RWPE2 (cell line): ENCODE results near the gene FAM120B.

Source experiments
- ATAC-seq: fragments of 200-7000 bp; cut with Tn5 transposase; 3 replicates; pipeline ENCODE4 v1.9.1; 2021; ENCODE audit warnings: low read depth
- DNase-seq: peaks from one replicate; pipeline ENCODE4 v3.0.0-alpha.2; 2020; ENCODE audit warnings: low spot score
- H3K27ac ChIP-seq: fragments of 450-650 bp; 2 replicates; pipeline ENCODE4 v1.5.1; 2017; ENCODE audit warnings: mild to moderate bottlenecking; ENCODE audit not compliant: poor library complexity, severe bottlenecking
- H3K27me3 ChIP-seq: fragments of 250-450 bp; sonication (Bioruptor Pico); 2 replicates; pipeline ENCODE4 v1.5.1; 2021; ENCODE audit warnings: mild to moderate bottlenecking, moderate library complexity; ENCODE audit not compliant: insufficient read depth, poor library complexity, severe bottlenecking
- H3K36me3 ChIP-seq: fragments of 250-450 bp; sonication (Bioruptor Pico); 2 replicates; pipeline ENCODE4 v1.5.1; 2020; ENCODE audit warnings: low read depth, mild to moderate bottlenecking, moderate library complexity
- H3K4me1 ChIP-seq: fragments of 250-450 bp; sonication (Bioruptor Pico); 2 replicates; pipeline ENCODE4 v1.5.1; 2021; ENCODE audit warnings: mild to moderate bottlenecking, moderate library complexity; ENCODE audit not compliant: insufficient read depth, poor library complexity, severe bottlenecking
- H3K4me3 ChIP-seq: fragments of 250-450 bp; sonication (Bioruptor Pico); 2 replicates; pipeline ENCODE4 v1.5.1; 2021; ENCODE audit warnings: mild to moderate bottlenecking, moderate library complexity; ENCODE audit not compliant: severe bottlenecking
- H3K9me3 ChIP-seq: fragments of 250-450 bp; sonication (Bioruptor Pico); 2 replicates; pipeline ENCODE4 v1.5.1; 2021; ENCODE audit warnings: mild to moderate bottlenecking, moderate library complexity; ENCODE audit not compliant: severe bottlenecking
- TF ChIP-seq, protein P1 (sequence below): fragments of 450-650 bp; IDR thresholded peaks from one replicate; pipeline ENCODE4 v1.5.1; 2017; ENCODE audit warnings: mild to moderate bottlenecking, moderate library complexity; ENCODE audit not compliant: poor library complexity, severe bottlenecking

The FAM120B gene

DNA sequence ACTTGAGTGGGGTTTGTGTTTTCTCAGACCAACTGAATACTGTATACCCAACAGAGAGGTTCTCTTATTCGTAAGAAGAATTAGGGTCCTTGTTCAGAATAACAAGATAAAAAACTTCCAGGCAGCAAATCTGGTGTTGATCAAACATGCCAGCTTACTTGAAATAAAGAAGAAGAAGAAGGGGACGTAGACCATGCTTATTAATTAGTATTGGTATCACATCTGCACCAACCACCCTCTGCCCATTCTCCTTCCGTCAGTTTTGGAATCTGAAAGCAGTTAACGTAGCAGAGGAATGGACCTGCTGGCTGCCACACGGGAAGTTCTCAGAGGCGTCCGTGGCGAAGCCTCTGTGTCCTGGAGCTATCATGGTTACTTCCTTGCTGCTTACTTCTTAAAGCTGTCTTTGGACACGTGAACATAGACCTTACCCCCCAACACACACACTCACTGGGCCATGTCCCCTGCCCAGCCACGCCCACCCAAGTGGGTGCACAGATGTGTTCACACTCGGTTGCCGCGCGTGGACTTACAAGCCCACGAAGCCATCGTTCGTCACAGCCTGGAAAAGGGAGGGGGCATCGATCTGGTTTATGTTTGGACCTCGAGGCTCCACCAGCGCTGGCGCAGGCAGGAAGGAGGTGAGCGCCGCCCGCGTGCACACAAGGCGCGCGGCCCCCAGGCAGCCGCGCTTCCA is 11.6 kb upstream of the FAM120B start:
- ATAC-seq (no peak), DNase-seq (no peak)
- peak overlapping the region; percentile 30 for H3K4me3 ChIP-seq
- peaks cover 6% of the 10 kb centered on the region for H3K27me3 ChIP-seq
- H3K9me3 ChIP-seq: no peaks in the 10 kb centered on the region
- TF ChIP-seq, protein P1, sequence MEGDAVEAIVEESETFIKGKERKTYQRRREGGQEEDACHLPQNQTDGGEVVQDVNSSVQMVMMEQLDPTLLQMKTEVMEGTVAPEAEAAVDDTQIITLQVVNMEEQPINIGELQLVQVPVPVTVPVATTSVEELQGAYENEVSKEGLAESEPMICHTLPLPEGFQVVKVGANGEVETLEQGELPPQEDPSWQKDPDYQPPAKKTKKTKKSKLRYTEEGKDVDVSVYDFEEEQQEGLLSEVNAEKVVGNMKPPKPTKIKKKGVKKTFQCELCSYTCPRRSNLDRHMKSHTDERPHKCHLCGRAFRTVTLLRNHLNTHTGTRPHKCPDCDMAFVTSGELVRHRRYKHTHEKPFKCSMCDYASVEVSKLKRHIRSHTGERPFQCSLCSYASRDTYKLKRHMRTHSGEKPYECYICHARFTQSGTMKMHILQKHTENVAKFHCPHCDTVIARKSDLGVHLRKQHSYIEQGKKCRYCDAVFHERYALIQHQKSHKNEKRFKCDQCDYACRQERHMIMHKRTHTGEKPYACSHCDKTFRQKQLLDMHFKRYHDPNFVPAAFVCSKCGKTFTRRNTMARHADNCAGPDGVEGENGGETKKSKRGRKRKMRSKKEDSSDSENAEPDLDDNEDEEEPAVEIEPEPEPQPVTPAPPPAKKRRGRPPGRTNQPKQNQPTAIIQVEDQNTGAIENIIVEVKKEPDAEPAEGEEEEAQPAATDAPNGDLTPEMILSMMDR: no peak
- no peaks in the 10 kb centered on the region for H3K4me1 ChIP-seq
- no peaks in the 10 kb centered on the region for H3K36me3 ChIP-seq
- H3K27ac ChIP-seq: no peak overlapping the region

DNA sequence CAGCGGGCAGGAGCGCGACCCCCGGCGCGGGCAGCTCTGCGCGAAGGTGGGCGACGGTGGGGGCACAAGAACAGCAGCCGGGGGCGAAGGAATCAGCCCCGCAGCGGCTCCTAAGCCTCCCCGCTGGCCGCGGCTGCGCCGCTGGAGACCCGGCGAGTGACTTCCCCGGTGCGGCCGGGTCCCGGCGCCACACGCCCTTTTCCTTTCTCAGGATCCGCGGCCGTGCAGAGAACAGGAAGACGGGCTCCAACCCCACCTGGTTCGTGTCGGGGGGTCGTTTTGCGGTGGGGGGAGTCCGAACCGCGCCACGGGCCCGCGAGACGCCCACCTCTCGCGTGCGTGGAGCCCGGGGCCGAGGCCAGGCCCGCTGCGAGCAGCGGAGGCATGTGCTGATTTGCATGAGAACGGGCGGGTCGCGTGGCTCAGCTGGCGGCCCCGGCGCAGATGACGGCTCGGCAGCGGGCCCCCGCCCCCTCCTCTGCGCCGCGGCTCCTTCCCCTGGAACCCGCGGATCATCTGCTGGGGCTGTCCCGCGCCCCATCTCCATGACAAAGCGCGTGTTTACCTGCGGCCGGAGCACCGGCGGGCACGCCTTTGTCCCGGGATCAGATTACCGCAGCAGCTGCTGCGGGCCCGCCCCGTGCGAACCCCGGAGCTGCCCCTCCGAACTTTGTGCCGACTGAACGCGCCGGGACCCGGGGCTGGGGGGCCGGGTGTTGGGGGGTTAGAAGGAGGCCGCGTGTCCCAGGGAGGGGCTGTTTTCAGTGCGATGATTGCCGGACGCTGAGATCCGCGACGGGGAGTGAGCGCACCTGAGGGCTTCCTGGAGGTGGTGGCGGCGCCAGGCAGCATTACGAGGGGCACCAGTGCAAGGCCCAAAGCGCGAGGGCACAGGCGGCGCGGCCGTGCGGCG is 10.8 kb upstream of the FAM120B start:
- ATAC-seq: peak; percentile 47
- Histone ChIP-seq H3K4me1 (no peaks in the 10 kb centered on the region), H3K4me3 (peak overlapping the region; percentile 30), H3K36me3 (no peaks in the 10 kb centered on the region), H3K27ac (no peak overlapping the region), H3K27me3 (peaks cover 6% of the 10 kb centered on the region), H3K9me3 (no peaks in the 10 kb centered on the region)
- TF ChIP-seq, protein P1: no peak
- no peak for DNase-seq

DNA sequence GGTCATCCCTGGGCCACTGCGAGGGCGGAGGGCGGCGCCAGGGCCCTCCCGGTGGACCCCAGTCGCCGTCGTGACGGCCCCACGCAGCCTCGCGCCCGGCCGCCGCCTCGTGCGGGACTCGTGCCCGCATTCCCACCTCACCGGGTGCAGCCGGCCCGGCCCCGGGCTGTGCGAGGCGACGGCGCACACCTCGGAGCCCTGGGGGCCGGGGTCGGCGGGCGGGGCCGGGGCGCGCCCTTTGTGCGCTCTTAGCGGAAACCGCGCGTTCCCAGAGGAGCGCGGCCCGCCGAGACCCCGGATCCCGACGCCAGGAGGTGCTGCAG is 10.2 kb upstream of the FAM120B start:
- Histone ChIP-seq H3K9me3 (no peaks in the 10 kb centered on the region), H3K36me3 (no peaks in the 10 kb centered on the region), H3K27me3 (peaks cover 6% of the 10 kb centered on the region), H3K4me3 (peak overlapping the region; percentile 30), H3K4me1 (no peaks in the 10 kb centered on the region), H3K27ac (no peak overlapping the region)
- TF ChIP-seq, protein P1: no peak
- no peak for DNase-seq
- ATAC-seq: no peak

DNA sequence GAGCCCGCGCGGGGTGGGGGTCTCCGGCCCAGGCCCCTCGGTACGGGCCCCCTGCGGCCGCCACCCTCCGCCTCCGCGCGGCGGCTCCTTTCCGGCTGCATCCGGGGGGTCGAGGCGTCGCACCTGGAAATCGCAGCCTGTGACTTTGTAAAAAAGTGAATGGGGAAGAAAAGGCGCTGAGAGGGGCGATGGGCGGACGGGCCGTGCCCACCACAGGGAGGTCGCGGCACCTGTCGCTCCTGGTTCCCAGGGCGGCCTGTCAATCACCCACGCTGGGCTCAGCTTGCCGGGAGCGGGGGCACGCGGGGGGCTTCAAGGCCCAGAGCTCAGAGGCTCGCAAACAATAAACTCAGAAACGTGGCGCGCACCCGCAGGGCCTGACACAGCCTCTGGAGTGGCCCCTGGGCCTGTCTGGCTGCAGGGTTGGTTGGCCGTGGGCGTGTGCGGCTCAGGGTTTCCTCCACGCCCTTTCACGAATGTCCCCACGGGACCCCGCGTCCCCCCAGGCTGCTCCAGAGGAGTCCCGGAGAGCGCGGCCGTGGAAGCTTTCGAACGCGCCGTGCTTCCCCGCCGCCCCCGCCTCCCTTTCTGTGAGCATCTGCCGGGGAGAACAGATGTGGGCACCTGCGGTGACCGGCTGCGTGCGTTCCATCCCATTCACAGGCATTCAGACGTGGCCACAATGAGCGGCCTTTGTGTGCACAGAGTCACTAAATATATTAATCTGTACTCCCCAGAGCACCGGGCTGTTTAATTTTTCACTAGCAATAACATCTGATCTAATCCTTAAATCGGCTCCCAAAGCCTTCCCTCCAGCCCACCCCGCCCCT is 9.6 kb upstream of the FAM120B start:
- no peak for DNase-seq
- H3K4me3 ChIP-seq: no peak overlapping the region
- no peaks in the 10 kb centered on the region for H3K9me3 ChIP-seq
- peaks cover 6% of the 10 kb centered on the region for H3K27me3 ChIP-seq
- no peaks in the 10 kb centered on the region for H3K36me3 ChIP-seq
- no peaks in the 10 kb centered on the region for H3K4me1 ChIP-seq
- TF ChIP-seq, protein P1: no peak
- ATAC-seq: no peak
- H3K27ac ChIP-seq: no peak overlapping the region
